CD4-positive, alpha-beta T cell (primary cell): ENCODE data around the gene TEPSIN. TPM values are rescaled to one million over a fixed set of nuclear protein-coding genes. Genes with fewer than 3 reads are reported as not detected.
A peak's percentile ranks its signal among the peaks of the same experiment; 100 is the strongest.

Experiments used
- ATAC-seq: fragments of 200-7000 bp; cut with Tn5 transposase; one replicate; pipeline ENCODE4 v1.10.0; 2022; ENCODE audit warnings: mild to moderate bottlenecking; ENCODE audit not compliant: poor library complexity
- CTCF ChIA-PET: fragments of 350-600 bp; sonication (Branson Sonifier 250); formaldehyde crosslinking; loops from one replicate; lab custom pipeline; 2021; ENCODE audit warnings: antibody characterized with exemption, inconsistent platforms; lab: Charles Lee
- POLR2A ChIA-PET: fragments of 350-600 bp; sonication (Branson Sonifier 250); formaldehyde crosslinking; loops from one replicate; lab custom pipeline; 2021; ENCODE audit warnings: antibody characterized with exemption, inconsistent platforms; lab: Charles Lee
- DNase-seq, 14 experiments: peaks; one replicate each; pipeline ENCODE4 v3.0.0-alpha.2; 2013 to 2020; ENCODE audit warnings: mixed read lengths in 2 of 14
- H3K27ac ChIP-seq, 2 donors: one replicate each; pipeline versions ENCODE4 v1.5.1 to v1.7.0; 2013; ENCODE audit warnings: low read length in 2 of 2, low read depth in 1 of 2, mild to moderate bottlenecking in 1 of 2
- H3K27me3 ChIP-seq, 2 experiments: 1 replicate in 1 of 2; 2 replicates in 1 of 2; pipeline versions ENCODE4 v1.6.1 to v1.7.0; 2013; ENCODE audit warnings: low read length in 2 of 2, control low read depth in 1 of 2, mild to moderate bottlenecking in 1 of 2, moderate library complexity in 1 of 2; ENCODE audit not compliant: insufficient read depth in 2 of 2, control insufficient read depth in 1 of 2
- H3K36me3 ChIP-seq: one replicate; pipeline ENCODE4 v1.6.1; 2013; ENCODE audit warnings: low read length, control low read depth; ENCODE audit not compliant: insufficient read depth
- H3K4me1 ChIP-seq: one replicate; pipeline ENCODE4 v1.6.1; 2013; ENCODE audit warnings: low read length, control low read depth; ENCODE audit not compliant: insufficient read depth
- H3K4me3 ChIP-seq: one replicate; pipeline ENCODE4 v1.5.1; 2013; ENCODE audit warnings: mild to moderate bottlenecking, low read length, moderate library complexity
- H3K9me3 ChIP-seq, 2 experiments: 1 replicate in 1 of 2; 2 replicates in 1 of 2; pipeline versions ENCODE4 v1.6.1 to v1.7.0; 2013; ENCODE audit warnings: low read length in 2 of 2, mild to moderate bottlenecking in 2 of 2, control low read depth in 1 of 2, moderate library complexity in 1 of 2; ENCODE audit not compliant: control insufficient read depth in 1 of 2, insufficient read depth in 1 of 2
- H3K27ac Mint-ChIP-seq: one replicate; pipeline ENCODE4 v1.8.0; 2020; ENCODE audit warnings: mixed read lengths
- H3K27me3 Mint-ChIP-seq: one replicate; pipeline ENCODE4 v1.8.0; 2021; ENCODE audit warnings: mixed read lengths
- H3K36me3 Mint-ChIP-seq: one replicate; pipeline ENCODE4 v1.8.0; 2021; ENCODE audit warnings: low read depth, mixed read lengths
- H3K4me1 Mint-ChIP-seq: one replicate; pipeline ENCODE4 v1.8.0; 2021; ENCODE audit warnings: low read depth, mixed read lengths
- H3K4me3 Mint-ChIP-seq: one replicate; pipeline ENCODE4 v1.8.0; 2020; ENCODE audit warnings: mild to moderate bottlenecking, mixed read lengths
- H3K9me3 Mint-ChIP-seq: one replicate; pipeline ENCODE4 v1.8.0; 2020; ENCODE audit warnings: mixed read lengths
- intact Hi-C, 2 experiments: fragments of 100-400 bp; cut with DNase I in 1 of 2; cut with micrococcal nuclease in 1 of 2; formaldehyde crosslinking; loops; one replicate each; pipeline versions ENCODE4 v1.15.1 to v1.9.0; 2023 to 2025; cut with DNase I, micrococcal nuclease
- total RNA-seq, 174 experiments: library from RNA in 2 of 174; stranded (reverse) in 2 of 174; gene quantifications; one replicate each; pipeline ENCODE4 v1.2.3 and lab custom pipeline; 2021 to 2026
- TF ChIP-seq, protein P1 (sequence below): fragments of 200-600 bp; IDR thresholded peaks from one replicate; pipeline ENCODE4 v1.8.0; 2022; ENCODE audit warnings: antibody characterized with exemption, mild to moderate bottlenecking

TEPSIN gene
- total RNA-seq, 2 experiments from 2014 or later = 68.2 to 74.4 TPM

DNA sequence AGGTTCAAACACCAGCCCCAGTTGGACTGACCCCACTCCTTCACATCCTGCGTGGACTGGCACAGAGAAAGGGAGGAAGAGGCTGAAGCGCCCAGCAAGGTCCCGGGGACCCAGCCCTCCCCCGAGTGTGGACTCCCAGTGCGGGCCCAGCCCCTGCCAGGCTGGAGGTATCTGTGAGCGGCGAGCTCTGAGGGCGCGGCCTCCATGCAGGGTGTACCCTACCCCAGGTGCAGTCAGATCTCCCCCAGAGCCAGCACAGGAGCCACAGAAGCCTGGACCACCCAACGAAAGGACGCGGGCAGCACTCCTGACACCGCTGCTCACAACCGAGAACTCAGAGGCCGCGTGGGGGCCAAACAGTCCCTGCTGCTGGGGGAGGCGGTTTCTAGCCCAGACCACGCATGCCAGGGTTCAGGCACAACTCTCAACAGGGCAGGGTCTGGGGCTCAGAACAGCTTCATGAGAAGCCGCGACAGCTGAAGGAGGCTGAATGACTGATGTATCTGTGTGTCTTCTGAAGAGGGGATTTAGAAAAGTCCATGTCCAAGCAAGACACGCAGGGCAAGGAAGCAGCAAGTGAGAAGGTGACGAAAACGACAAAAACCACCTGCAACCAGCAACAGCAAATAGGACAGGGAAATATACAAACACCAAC is 47.8 kb upstream of the TEPSIN start:
- peak overlapping the region; percentile 86 for H3K4me3 Mint-ChIP-seq
- H3K27ac Mint-ChIP-seq = peak overlapping the region; percentile 78
- intact Hi-C loops = no loop called here
- Histone ChIP-seq H3K27ac (peak overlapping the region; percentile 55 to 76), H3K9me3 (no peaks in the 10 kb centered on the region), H3K27me3 (no peaks in the 10 kb centered on the region), H3K4me3 (no peak overlapping the region), H3K4me1 (peaks cover 72% of the 10 kb centered on the region), H3K36me3 (peaks cover 46% of the 10 kb centered on the region)
- H3K27me3 Mint-ChIP-seq = no peaks in the 10 kb centered on the region
- peaks cover 58% of the 10 kb centered on the region for H3K4me1 Mint-ChIP-seq
- ChIA-PET CTCF (interaction anchor here (0.9 kb wide), 1 partner anchor 10 kb away, joined by 5 read pairs; no protein-coding TSS in a partner anchor), POLR2A (interaction anchor here (0.6 to 3.1 kb wide), 2 partner anchors 9 to 110 kb away, joined by 4 to 24 read pairs; partner anchors contain the start of gene SLC38A10)
- ATAC-seq = no peak
- H3K9me3 Mint-ChIP-seq = no peaks in the 10 kb centered on the region
- TF ChIP-seq, protein P1, sequence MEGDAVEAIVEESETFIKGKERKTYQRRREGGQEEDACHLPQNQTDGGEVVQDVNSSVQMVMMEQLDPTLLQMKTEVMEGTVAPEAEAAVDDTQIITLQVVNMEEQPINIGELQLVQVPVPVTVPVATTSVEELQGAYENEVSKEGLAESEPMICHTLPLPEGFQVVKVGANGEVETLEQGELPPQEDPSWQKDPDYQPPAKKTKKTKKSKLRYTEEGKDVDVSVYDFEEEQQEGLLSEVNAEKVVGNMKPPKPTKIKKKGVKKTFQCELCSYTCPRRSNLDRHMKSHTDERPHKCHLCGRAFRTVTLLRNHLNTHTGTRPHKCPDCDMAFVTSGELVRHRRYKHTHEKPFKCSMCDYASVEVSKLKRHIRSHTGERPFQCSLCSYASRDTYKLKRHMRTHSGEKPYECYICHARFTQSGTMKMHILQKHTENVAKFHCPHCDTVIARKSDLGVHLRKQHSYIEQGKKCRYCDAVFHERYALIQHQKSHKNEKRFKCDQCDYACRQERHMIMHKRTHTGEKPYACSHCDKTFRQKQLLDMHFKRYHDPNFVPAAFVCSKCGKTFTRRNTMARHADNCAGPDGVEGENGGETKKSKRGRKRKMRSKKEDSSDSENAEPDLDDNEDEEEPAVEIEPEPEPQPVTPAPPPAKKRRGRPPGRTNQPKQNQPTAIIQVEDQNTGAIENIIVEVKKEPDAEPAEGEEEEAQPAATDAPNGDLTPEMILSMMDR = no peak
- no peak for DNase-seq
- peaks cover 51% of the 10 kb centered on the region for H3K36me3 Mint-ChIP-seq

DNA sequence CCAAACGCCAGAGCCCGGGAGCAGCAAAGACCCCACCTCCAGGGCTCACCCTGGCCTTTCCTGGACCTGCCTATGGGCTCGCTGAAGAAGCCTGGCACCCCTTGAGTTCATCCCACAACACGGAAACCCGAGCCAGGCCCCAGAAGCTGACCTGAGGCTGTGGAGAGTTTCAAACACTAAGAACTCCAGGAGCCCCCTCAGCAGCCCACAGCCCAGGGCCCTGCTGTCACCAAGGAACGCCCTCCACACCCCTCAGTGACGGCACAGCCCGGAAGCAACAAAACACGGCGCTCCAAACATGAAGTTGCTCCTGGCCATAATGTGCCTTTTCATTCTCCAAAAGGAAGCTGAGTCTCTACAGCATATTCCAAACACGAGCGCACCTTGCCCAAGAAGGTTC is 47.0 kb upstream of the TEPSIN start:
- intact Hi-C loops = no loop called here
- Histone ChIP-seq H3K4me3 (peak overlapping the region; percentile 62), H3K4me1 (peaks cover 64% of the 10 kb centered on the region), H3K27ac (peak overlapping the region; percentile 55 to 76), H3K27me3 (no peaks in the 10 kb centered on the region), H3K9me3 (no peaks in the 10 kb centered on the region), H3K36me3 (peaks cover 46% of the 10 kb centered on the region)
- ChIA-PET CTCF (no interaction called here), POLR2A (interaction anchor here (0.6 to 3.1 kb wide), 3 partner anchors 10 to 109 kb away, joined by 3 to 24 read pairs (median 4); partner anchors contain the start of gene SLC38A10)
- Mint-ChIP-seq H3K36me3 (peaks cover 46% of the 10 kb centered on the region), H3K4me1 (peaks cover 52% of the 10 kb centered on the region), H3K4me3 (peak overlapping the region; percentile 86), H3K27me3 (no peaks in the 10 kb centered on the region), H3K9me3 (no peaks in the 10 kb centered on the region), H3K27ac (peak overlapping the region; percentile 78)
- DNase-seq (no peak), ATAC-seq (no peak)
- TF ChIP-seq, protein P1 = no peak

DNA sequence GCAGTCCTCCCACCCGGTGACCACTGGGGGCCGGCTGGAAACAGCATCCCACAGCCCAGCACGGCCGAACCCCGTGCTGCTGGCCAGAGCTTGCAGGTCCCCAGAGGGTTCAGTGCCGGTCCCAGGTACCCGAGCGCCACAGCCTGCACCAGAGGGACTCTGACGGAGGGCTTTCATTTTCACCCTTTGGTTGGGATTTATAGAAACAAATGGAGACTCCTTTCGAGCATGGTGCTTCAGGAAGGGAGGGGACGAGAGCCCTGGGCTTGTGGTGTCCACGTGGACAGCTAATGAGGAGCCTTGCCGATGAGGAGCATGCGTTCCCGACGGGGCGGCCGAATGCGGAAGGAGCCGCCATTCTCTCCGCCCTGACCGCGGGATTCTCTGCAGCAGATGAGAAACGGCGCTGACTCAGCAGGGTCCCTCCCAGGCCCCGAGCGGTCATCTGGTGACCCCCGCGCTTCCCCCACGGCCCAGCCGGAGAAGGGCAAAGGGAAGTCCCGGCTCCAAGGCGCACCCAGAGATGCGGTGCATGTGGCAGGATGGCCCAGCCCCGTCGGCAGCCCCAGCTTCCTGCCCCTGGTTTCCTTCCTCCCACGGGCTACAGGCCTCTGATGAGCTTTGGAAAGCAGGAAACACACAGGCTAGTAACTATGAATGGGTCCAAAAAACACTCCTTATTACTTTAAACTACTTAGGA is 46.5 kb upstream of the TEPSIN start:
- ATAC-seq (peak; percentile 88), DNase-seq (peak in 12 of 14 experiments; percentile 28 to 81 (median 48))
- no peaks in the 10 kb centered on the region for H3K27me3 ChIP-seq
- TF ChIP-seq, protein P1 = no peak
- no peaks in the 10 kb centered on the region for H3K27me3 Mint-ChIP-seq
- H3K36me3 ChIP-seq = peaks cover 47% of the 10 kb centered on the region
- peak overlapping the region; percentile 62 for H3K4me3 ChIP-seq
- intact Hi-C loops = no loop called here
- H3K4me3 Mint-ChIP-seq = peak overlapping the region; percentile 86
- H3K4me1 ChIP-seq = peaks cover 61% of the 10 kb centered on the region
- peaks cover 47% of the 10 kb centered on the region for H3K36me3 Mint-ChIP-seq
- peak overlapping the region; percentile 78 for H3K27ac Mint-ChIP-seq
- peak overlapping the region; percentile 55 to 76 for H3K27ac ChIP-seq
- H3K9me3 Mint-ChIP-seq = no peaks in the 10 kb centered on the region
- peaks cover 50% of the 10 kb centered on the region for H3K4me1 Mint-ChIP-seq
- H3K9me3 ChIP-seq = no peaks in the 10 kb centered on the region
- ChIA-PET CTCF (interaction anchor here (0.6 to 1.0 kb wide), 2 partner anchors 11 to 1166 kb away, joined by 3 to 4 read pairs; no protein-coding TSS in a partner anchor), POLR2A (interaction anchor here (1.0 to 3.1 kb wide), 2 partner anchors 10 to 75 kb away, joined by 3 to 24 read pairs; partner anchors contain the start of gene SLC38A10)
